Esophagus muscularis mucosa (tissue), 4 donors: ENCODE results near the gene PAPSS1. TPM values are rescaled to one million over a fixed set of nuclear protein-coding genes. Genes with fewer than 3 reads are reported as not detected.
"Not testable (repeated sequence)": the region's sequence is repeated elsewhere in the genome, so short reads cannot be mapped to it uniquely, and the experiment has no call there.

Experiments
- DNase-seq: peaks from one replicate; pipeline ENCODE4 v3.0.0-alpha.2; 2017; ENCODE audit errors: extremely low spot score
- H3K27ac ChIP-seq, 4 donors: fragments of 200-600 bp; sonication (generic); replicated peaks in 1 of 4; 1 replicate in 3 of 4; 2 replicates in 1 of 4; pipeline ENCODE4 v1.5.1; 2016 to 2019; ENCODE audit warnings: mild to moderate bottlenecking in 1 of 4
- H3K27me3 ChIP-seq, 4 donors: fragments of 200-600 bp; sonication (generic); one replicate each; pipeline versions ENCODE4 v1.5.1 to v1.6.0; 2016 to 2019
- H3K36me3 ChIP-seq, 4 donors: fragments of 200-600 bp; sonication (generic); one replicate each; pipeline ENCODE4 v1.5.1; 2016 to 2019
- H3K4me1 ChIP-seq, 4 donors: fragments of 200-600 bp; sonication (generic); one replicate each; pipeline ENCODE4 v1.5.1; 2016 to 2019
- H3K4me3 ChIP-seq, 4 donors: fragments of 200-600 bp; sonication (generic); 1 replicate in 2 of 4; 2 replicates in 2 of 4; pipeline ENCODE4 v1.5.1; 2016 to 2019; ENCODE audit warnings: mild to moderate bottlenecking in 4 of 4, moderate library complexity in 1 of 4
- H3K9me3 ChIP-seq, 4 donors: fragments of 200-600 bp; sonication (generic); 1 replicate in 3 of 4; 2 replicates in 1 of 4; pipeline ENCODE4 v1.5.1; 2016 to 2019
- EP300 ChIP-seq: sonication (generic); formaldehyde crosslinking; IDR thresholded peaks from one replicate; pipeline ENCODE4 v1.6.1; 2017; ENCODE audit warnings: antibody characterized with exemption
- POLR2A ChIP-seq: fragments of 450-650 bp; IDR thresholded peaks from one replicate; pipeline ENCODE4 v1.6.1; 2017; ENCODE audit warnings: antibody characterized with exemption, moderate library complexity, mild to moderate bottlenecking, low read depth
- POLR2AphosphoS5 ChIP-seq, 2 donors: sonication (generic); formaldehyde crosslinking; IDR thresholded peaks; one replicate each; pipeline ENCODE4 v1.6.1; 2017; ENCODE audit warnings: antibody characterized with exemption in 2 of 2
- WGBS: methylation state at CpG from one replicate; pipeline ENCODE4 v1.1.5; 2018; 5-methylcytosine and 5-hydroxymethylcytosine counted together
- intact Hi-C: fragments of 100-400 bp; cut with DNase I; formaldehyde crosslinking; loops from one replicate; pipeline ENCODE4 v1.15.1; 2023
- total RNA-seq, 4 donors: library from RNA; depleted of rRNA; stranded (reverse); fragments of >200 nt; gene quantifications; one replicate each; pipeline versions ENCODE4 v1.1.0 to v1.2.1, GENCODE V29; 2016
- TF ChIP-seq, protein P1 (sequence below), 3 experiments: fragments of 200-600 bp in 2 of 3; fragments of 450-650 bp in 1 of 3; sonication (generic) in 2 of 3; IDR thresholded peaks; one replicate each; pipeline ENCODE4 v1.5.1; 2017 to 2019; ENCODE audit warnings: antibody characterized with exemption in 3 of 3, mild to moderate bottlenecking in 2 of 3, moderate library complexity in 1 of 3

The PAPSS1 gene
- total RNA-seq, 4 donors from 2014 or later: 11.6 to 24.4 (median 18.1) TPM

DNA sequence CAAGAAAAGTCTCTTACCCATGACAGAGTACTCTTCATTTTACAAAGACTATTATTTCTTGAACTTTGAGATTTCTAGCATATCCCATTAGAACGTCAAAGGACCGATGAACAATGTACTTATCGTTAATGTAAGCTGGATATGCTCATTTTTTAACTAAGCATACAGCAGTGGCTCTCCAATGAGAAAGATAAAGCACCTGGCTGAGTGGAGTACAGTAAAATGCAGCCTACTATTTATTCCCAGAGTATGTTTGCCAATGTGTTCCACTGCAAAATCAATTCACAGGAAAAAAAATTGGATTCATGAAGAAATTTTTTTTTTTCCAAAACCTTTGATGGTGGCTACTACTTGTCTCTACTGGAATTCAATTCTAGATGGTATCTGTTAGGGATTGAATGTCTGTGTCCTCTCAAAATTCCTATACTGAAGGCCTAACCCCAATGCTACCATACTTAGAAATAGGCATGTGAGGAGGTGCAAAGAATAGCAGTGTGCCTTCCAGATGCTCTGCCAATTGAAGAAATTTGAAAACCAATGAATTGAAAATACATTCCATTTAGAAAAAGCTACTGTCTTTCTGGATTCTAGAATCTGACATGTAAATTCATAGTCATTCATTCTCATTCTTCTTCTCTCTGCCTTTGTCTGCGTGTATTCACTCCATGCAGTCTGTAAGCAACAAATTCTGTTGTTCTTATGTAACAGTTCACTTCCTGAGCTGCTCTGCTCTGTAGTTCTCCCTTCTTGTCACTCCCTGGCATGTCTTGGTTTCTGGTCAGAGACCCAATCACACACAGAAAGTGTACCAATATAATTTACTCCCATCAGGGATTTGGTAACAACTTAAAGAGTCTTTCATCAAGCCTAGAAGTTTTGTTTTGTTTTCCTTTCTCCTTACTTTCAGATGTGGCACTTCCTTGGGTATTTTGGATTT is 61.4 kb downstream of the PAPSS1 start:
- Histone ChIP-seq H3K9me3 (no peaks in the 10 kb centered on the region), H3K27ac (no peak overlapping the region), H3K36me3 (peaks cover 0 to 18% (median 9%) of the 10 kb centered on the region in 4 donors), H3K27me3 (no peaks in the 10 kb centered on the region), H3K4me3 (no peak overlapping the region), H3K4me1 (no peaks in the 10 kb centered on the region)
- intact Hi-C loops: no loop called here
- DNase-seq: no peak
- 91% methylated on average over 4 of the region's 4 CpGs for WGBS
- TF ChIP-seq, protein P1, sequence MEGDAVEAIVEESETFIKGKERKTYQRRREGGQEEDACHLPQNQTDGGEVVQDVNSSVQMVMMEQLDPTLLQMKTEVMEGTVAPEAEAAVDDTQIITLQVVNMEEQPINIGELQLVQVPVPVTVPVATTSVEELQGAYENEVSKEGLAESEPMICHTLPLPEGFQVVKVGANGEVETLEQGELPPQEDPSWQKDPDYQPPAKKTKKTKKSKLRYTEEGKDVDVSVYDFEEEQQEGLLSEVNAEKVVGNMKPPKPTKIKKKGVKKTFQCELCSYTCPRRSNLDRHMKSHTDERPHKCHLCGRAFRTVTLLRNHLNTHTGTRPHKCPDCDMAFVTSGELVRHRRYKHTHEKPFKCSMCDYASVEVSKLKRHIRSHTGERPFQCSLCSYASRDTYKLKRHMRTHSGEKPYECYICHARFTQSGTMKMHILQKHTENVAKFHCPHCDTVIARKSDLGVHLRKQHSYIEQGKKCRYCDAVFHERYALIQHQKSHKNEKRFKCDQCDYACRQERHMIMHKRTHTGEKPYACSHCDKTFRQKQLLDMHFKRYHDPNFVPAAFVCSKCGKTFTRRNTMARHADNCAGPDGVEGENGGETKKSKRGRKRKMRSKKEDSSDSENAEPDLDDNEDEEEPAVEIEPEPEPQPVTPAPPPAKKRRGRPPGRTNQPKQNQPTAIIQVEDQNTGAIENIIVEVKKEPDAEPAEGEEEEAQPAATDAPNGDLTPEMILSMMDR (IDR thresholded peaks at IDR 0.05): no peak
- TF ChIP-seq POLR2A (no peak), EP300 (no peak), POLR2AphosphoS5 (IDR thresholded peaks at IDR 0.05) (no peak)

DNA sequence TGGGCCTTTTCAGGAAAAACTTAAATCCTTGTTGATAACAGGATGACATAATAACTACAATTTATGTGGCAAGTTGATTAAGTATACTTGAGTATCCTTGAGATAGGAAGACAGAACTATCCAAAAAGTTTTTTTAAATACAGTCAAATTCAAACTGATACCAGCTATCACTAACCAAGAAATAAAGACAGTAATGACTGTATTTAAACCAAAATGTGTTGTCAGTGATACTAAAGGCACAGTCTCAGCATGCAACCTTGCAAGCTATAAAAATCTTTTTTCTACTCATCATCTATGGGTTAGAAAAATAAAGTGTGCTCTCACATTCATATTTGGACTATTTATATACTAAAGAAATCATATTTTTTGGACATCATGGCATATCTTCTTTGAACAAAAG is 64.7 kb downstream of the PAPSS1 start:
- intact Hi-C loops: no loop called here
- H3K4me1 ChIP-seq: no peaks in the 10 kb centered on the region
- no peaks in the 10 kb centered on the region for H3K27me3 ChIP-seq
- H3K9me3 ChIP-seq: no peaks in the 10 kb centered on the region
- no peak overlapping the region for H3K4me3 ChIP-seq
- DNase-seq: no peak
- no peak for TF ChIP-seq POLR2AphosphoS5 (IDR thresholded peaks at IDR 0.05)
- no peak for TF ChIP-seq POLR2A
- TF ChIP-seq EP300: no peak
- TF ChIP-seq, protein P1 (IDR thresholded peaks at IDR 0.05): no peak
- H3K27ac ChIP-seq: no peak overlapping the region
- H3K36me3 ChIP-seq: peaks cover 0 to 43% (median 24%) of the 10 kb centered on the region in 4 donors

- no peak for DNase-seq
- Histone ChIP-seq H3K36me3 (peaks cover 0 to 43% (median 24%) of the 10 kb centered on the region in 4 donors), H3K4me1 (no peaks in the 10 kb centered on the region), H3K27ac (no peak overlapping the region), H3K9me3 (no peaks in the 10 kb centered on the region), H3K27me3 (no peaks in the 10 kb centered on the region), H3K4me3 (no peak overlapping the region)
- intact Hi-C loops: no loop called here
- TF ChIP-seq POLR2A (no peak), POLR2AphosphoS5 (IDR thresholded peaks at IDR 0.05) (no peak), EP300 (no peak)
- TF ChIP-seq, protein P1 (IDR thresholded peaks at IDR 0.05): no peak
- 80% methylated on average over 10 of the region's 10 CpGs for WGBS
Observed at GRCh38 chr4:107654694-107655093, 65.3 kb downstream of the PAPSS1 start.

- intact Hi-C loops, DNase-seq, H3K4me1 ChIP-seq, H3K27me3 ChIP-seq, H3K9me3 ChIP-seq, H3K27ac ChIP-seq, H3K4me3 ChIP-seq: not testable (repeated sequence)
- H3K36me3 ChIP-seq: peaks cover 0 to 38% (median 24%) of the 10 kb centered on the region in 4 donors
- WGBS: 78% methylated on average over 3 of the region's 3 CpGs
Observed at GRCh38 chr4:107651408-107651807, 68.6 kb downstream of the PAPSS1 start.

DNA sequence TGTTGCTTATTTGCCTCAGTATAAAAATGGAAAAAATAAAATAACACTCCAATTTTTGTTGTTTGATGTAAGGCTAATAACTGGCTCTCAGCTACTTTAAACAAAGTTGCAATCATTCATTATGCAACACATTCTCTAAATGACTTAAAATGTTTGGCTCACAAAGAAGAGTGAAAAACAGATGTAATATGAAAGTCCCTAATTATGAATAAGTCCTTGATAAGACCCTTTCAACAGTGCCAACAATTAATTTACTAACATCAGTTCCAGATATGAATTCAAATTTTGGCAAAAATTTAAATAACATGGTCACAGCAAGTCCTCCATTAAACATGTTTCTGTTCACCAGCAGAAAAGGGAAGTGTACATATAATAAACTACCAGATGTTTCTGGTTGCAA is 69.8 kb downstream of the PAPSS1 start:
- no peaks in the 10 kb centered on the region for H3K9me3 ChIP-seq
- H3K4me1 ChIP-seq: no peaks in the 10 kb centered on the region
- DNase-seq: no peak
- H3K27ac ChIP-seq: no peak overlapping the region
- no peaks in the 10 kb centered on the region for H3K27me3 ChIP-seq
- H3K4me3 ChIP-seq: no peak overlapping the region
- TF ChIP-seq, protein P1 (IDR thresholded peaks at IDR 0.05): no peak
- TF ChIP-seq EP300 (no peak), POLR2AphosphoS5 (IDR thresholded peaks at IDR 0.05) (no peak), POLR2A (no peak)
- intact Hi-C loops: no loop called here
- H3K36me3 ChIP-seq: peaks cover 0 to 38% (median 24%) of the 10 kb centered on the region in 4 donors
